ENCODE results near the gene RPL41. TPM values are rescaled to one million over a fixed set of nuclear protein-coding genes. Genes with fewer than 3 reads are reported as not detected.
A peak's percentile ranks its signal among the peaks of the same experiment; 100 is the strongest.

Gene RPL41
- total RNA-seq, 2 donors from 2014 or later = 923 to 1,490 TPM

- peaks cover 42% of the 10 kb centered on the region for H3K36me3 ChIP-seq
- H3K9me3 ChIP-seq = no peaks in the 10 kb centered on the region
- H3K4me1 ChIP-seq (ENCODE audit: control insufficient read depth in 1 of 2, low read depth in 2 of 2) = peaks cover 15 to 35% of the 10 kb centered on the region in 2 donors
- H3K27ac ChIP-seq = peak overlapping the region in 1 of 2 donors; percentile 90
- H3K27me3 ChIP-seq (replicated peaks; ENCODE audit: insufficient read depth) = no peaks in the 10 kb centered on the region
- TF ChIP-seq, protein P1, sequence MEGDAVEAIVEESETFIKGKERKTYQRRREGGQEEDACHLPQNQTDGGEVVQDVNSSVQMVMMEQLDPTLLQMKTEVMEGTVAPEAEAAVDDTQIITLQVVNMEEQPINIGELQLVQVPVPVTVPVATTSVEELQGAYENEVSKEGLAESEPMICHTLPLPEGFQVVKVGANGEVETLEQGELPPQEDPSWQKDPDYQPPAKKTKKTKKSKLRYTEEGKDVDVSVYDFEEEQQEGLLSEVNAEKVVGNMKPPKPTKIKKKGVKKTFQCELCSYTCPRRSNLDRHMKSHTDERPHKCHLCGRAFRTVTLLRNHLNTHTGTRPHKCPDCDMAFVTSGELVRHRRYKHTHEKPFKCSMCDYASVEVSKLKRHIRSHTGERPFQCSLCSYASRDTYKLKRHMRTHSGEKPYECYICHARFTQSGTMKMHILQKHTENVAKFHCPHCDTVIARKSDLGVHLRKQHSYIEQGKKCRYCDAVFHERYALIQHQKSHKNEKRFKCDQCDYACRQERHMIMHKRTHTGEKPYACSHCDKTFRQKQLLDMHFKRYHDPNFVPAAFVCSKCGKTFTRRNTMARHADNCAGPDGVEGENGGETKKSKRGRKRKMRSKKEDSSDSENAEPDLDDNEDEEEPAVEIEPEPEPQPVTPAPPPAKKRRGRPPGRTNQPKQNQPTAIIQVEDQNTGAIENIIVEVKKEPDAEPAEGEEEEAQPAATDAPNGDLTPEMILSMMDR (IDR thresholded peaks at IDR 0.05) = no peak
- DNase-seq (ENCODE audit: low spot score) (no peak), ATAC-seq (ENCODE audit: insufficient number of reproducible peaks, low FRiP score, low read depth) (no peak)
- no peak overlapping the region for H3K4me3 ChIP-seq
Measured at GRCh38 chr12:56162468-56163290, 46.2 kb downstream of the RPL41 start.

DNA sequence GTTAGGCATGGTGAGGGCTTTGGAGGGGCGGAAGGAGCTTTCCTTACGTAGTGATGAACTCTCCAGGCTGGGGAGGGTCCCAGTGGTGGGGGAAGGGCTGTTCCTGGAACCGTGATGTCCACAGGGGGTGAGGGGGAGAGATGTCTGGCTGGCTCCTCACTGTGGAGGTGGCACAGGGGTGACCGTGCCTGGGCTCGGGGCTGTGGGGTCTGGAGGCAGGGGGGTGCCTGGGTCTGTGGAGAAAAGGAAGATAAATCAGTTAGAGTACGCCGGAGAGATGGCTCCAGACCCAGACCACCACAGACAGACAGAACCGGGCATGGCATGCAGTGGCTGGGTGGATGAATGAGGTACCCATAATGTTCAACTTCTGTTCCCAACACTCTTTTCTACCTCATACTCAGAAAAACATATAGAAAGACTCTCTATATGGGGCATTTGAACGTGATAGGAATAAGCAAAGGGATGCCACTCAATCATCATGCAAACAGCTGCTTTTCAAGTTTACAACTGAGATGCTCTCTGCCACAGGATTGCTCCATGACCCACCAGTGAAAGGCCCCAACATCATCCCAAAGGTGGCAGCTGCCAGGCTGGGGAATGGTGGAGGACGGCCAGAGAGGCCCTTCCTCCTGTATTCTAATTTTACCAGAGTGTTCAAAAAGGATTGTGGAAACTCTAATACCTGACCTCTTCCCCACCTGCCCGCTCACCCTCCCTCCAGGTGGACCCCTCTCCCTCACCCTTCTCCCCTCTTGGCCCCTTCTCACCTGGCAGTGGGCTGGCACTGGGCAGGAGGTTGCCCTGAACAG, 47.3 kb downstream of the RPL41 start:
- TF ChIP-seq, protein P1 (IDR thresholded peaks at IDR 0.05) = no peak
- Histone ChIP-seq H3K4me1 (ENCODE audit: control insufficient read depth in 1 of 2, low read depth in 2 of 2) (peaks cover 15 to 35% of the 10 kb centered on the region in 2 donors), H3K36me3 (peaks cover 44% of the 10 kb centered on the region), H3K4me3 (no peak overlapping the region), H3K27me3 (replicated peaks; ENCODE audit: insufficient read depth) (no peaks in the 10 kb centered on the region), H3K27ac (peak overlapping the region in 1 of 2 donors; percentile 8), H3K9me3 (no peaks in the 10 kb centered on the region)
- ATAC-seq (ENCODE audit: insufficient number of reproducible peaks, low FRiP score, low read depth) (no peak), DNase-seq (ENCODE audit: low spot score) (no peak)

DNA sequence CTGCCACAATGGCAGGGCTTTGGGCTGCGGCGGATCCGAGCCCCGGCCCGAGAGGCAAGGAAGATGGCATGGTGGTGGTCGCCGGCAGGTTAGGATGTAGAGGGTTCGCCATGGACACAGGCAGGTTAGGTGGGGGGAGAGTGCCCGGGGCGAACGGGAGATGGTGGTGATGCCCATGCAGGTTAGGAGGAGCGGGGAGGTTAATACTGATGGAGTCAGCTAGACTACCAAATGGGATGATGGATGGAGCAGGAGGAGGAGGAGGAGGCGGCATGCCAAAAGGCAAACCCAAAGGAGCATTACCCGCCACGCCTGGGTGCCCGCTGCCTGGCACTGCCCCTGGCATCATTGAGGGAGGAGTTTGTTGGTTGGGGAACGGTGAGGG, 47.9 kb downstream of the RPL41 start:
- Histone ChIP-seq H3K27me3 (replicated peaks; ENCODE audit: insufficient read depth) (no peaks in the 10 kb centered on the region), H3K4me3 (no peak overlapping the region), H3K27ac (no peak overlapping the region), H3K4me1 (ENCODE audit: control insufficient read depth in 1 of 2, low read depth in 2 of 2) (peaks cover 15 to 35% of the 10 kb centered on the region in 2 donors), H3K9me3 (no peaks in the 10 kb centered on the region), H3K36me3 (peaks cover 50% of the 10 kb centered on the region)
- TF ChIP-seq, protein P1 (IDR thresholded peaks at IDR 0.05) = no peak
- ATAC-seq (ENCODE audit: insufficient number of reproducible peaks, low FRiP score, low read depth) (no peak), DNase-seq (ENCODE audit: low spot score) (no peak)

GRCh38 chr12:56165369-56165768, 48.9 kb downstream of the RPL41 start:
- ATAC-seq (ENCODE audit: insufficient number of reproducible peaks, low FRiP score, low read depth) = no peak

More at GRCh38 chr12:56165369-56165768, 48.9 kb downstream of the RPL41 start:
- H3K4me1 ChIP-seq (ENCODE audit: control insufficient read depth in 1 of 2, low read depth in 2 of 2) = peaks cover 15 to 26% of the 10 kb centered on the region in 2 donors
- no peaks in the 10 kb centered on the region for H3K27me3 ChIP-seq (replicated peaks; ENCODE audit: insufficient read depth)
- H3K36me3 ChIP-seq = peaks cover 51% of the 10 kb centered on the region
- H3K9me3 ChIP-seq = no peaks in the 10 kb centered on the region
- DNase-seq (ENCODE audit: low spot score) = no peak
- H3K4me3 ChIP-seq = no peak overlapping the region
- TF ChIP-seq, protein P1 (IDR thresholded peaks at IDR 0.05) = no peak
- no peak overlapping the region for H3K27ac ChIP-seq

Other genes starting within 250 kb of the RPL41 start
- gene PYM1, start 188.7 kb upstream of the RPL41 start, total RNA-seq = 10 to 100 TPM; 19.0 to 31.6 TPM
- gene DGKA, start 185.5 kb upstream of the RPL41 start, total RNA-seq = 100 to 1,000 TPM in 1 of 2 donors, 10 to 100 TPM in 1; 72.8 to 104 TPM
- gene PMEL, start 150.6 kb upstream of the RPL41 start, total RNA-seq = under 1 TPM in 1 of 2 donors, not detected in 1; 0.99 TPM
- 10 to 100 TPM; 18.0 to 32.5 TPM for gene CDK2, start 149.8 kb upstream of the RPL41 start, total RNA-seq
- 10 to 100 TPM; 70.3 to 89.2 TPM for gene RAB5B, start 142.6 kb upstream of the RPL41 start, total RNA-seq
- 10 to 100 TPM; 17.6 to 20.6 TPM for gene SUOX, start 119.4 kb upstream of the RPL41 start, total RNA-seq
- 1 to 10 TPM; 4.5 to 7.6 TPM for gene IKZF4, start 95.6 kb upstream of the RPL41 start, total RNA-seq
- gene RPS26, start 74.7 kb upstream of the RPL41 start, total RNA-seq = 1,000 to 10,000 TPM in 1 of 2 donors, 100 to 1,000 TPM in 1; 103 to 1,114 TPM
- gene ERBB3, start 36.5 kb upstream of the RPL41 start, total RNA-seq = 1 to 10 TPM; 1.1 to 3.2 TPM
- gene PA2G4, start 12.1 kb upstream of the RPL41 start, total RNA-seq = 100 to 1,000 TPM in 1 of 2 donors, 10 to 100 TPM in 1; 53.2 to 111 TPM
- gene ZC3H10, start 1.6 kb downstream of the RPL41 start, total RNA-seq = 1 to 10 TPM; 4.1 to 7.1 TPM
- 100 to 1,000 TPM; 113 to 128 TPM for gene ESYT1, start 11.6 kb downstream of the RPL41 start, total RNA-seq
- 10 to 100 TPM; 17.1 to 19.1 TPM for gene MYL6B, start 36.0 kb downstream of the RPL41 start, total RNA-seq
- gene MYL6, start 41.7 kb downstream of the RPL41 start, total RNA-seq = 1,000 to 10,000 TPM; 1,762 to 3,064 TPM
- gene SMARCC2, start 72.8 kb downstream of the RPL41 start, total RNA-seq = 100 to 1,000 TPM in 1 of 2 donors, 10 to 100 TPM in 1; 68.6 to 109 TPM
- gene RNF41, start 105.3 kb downstream of the RPL41 start, total RNA-seq = 10 to 100 TPM; 66.6 to 76.5 TPM
- 10 to 100 TPM in 1 of 2 donors, 1 to 10 TPM in 1; 8.7 to 17.2 TPM for gene NABP2, start 107.7 kb downstream of the RPL41 start, total RNA-seq
- gene SLC39A5, start 113.4 kb downstream of the RPL41 start, total RNA-seq = not detected
- 10 to 100 TPM; 30.9 to 36.3 TPM for gene ANKRD52, start 141.8 kb downstream of the RPL41 start, total RNA-seq
- gene COQ10A, start 150.3 kb downstream of the RPL41 start, total RNA-seq = 10 to 100 TPM; 14.6 to 26.3 TPM
- gene CS, start 183.7 kb downstream of the RPL41 start, total RNA-seq = 100 to 1,000 TPM; 120 to 143 TPM
- 10 to 100 TPM; 72.0 to 85.1 TPM for gene CNPY2, start 199.4 kb downstream of the RPL41 start, total RNA-seq
- gene PAN2, start 217.4 kb downstream of the RPL41 start, total RNA-seq = 10 to 100 TPM; 39.8 to 42.7 TPM
- not detected for gene IL23A, start 222.3 kb downstream of the RPL41 start, total RNA-seq
- gene STAT2, start 243.5 kb downstream of the RPL41 start, total RNA-seq = 100 to 1,000 TPM; 161 to 192 TPM
- gene APOF, start 246.2 kb downstream of the RPL41 start, total RNA-seq = not detected